NCI-H345 (cell line): Measurements from ENCODE around the gene LELP1.
"Not testable (repeated sequence)": the region's sequence is repeated elsewhere in the genome, so short reads cannot be mapped to it uniquely, and the experiment has no call there.

ENCODE experiments used
- DNase-seq: peaks from one replicate; lab custom pipeline; 2025; lab: John Stamatoyannopoulos, UW

Gene LELP1

GRCh38 chr1:153229076-153229829 lies 26.0 kb downstream of the LELP1 start:
- DNase-seq: not testable (repeated sequence)

GRCh38 chr1:153231363-153231762 lies 28.1 kb downstream of the LELP1 start:
- DNase-seq: no peak

DNA sequence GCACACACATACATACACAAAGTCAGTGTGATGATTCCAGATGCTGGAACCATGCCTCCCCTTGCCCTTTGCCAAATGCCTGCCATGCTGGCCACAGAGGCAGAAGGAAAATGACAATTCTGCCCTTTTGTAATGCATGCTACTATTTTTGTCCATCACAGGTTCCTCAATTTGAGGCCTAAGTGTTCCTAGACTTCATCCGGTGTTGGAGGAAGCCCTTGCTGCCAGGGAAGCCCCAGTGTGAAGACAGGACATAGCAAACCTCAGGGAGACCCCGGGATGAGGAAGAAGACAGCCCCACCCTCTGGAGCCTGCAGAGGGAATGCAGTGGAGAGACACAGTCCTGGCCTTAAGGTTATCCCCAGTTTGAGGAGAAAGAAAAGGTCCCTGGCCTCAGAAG lies 28.6 kb downstream of the LELP1 start:
- DNase-seq: no peak

DNA sequence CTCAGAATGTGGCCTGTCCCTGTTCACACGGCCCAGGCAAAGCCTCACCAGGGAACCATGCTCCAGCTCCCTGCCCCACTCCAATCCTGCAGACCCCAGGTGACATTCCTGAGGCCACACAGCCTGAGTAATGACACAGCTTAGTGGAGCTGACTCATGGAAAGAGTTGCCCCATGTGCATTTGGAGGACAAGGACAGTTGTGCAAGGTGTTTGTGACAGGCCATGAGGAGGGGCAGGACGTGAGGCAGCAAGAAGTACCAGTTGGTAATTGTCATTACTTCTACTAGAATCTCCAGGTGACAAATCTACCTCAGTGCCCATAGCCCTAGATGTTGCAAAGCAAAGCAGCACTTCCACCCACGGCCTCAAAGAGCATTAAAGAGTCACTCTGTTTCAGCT lies 29.3 kb downstream of the LELP1 start:
- no peak for DNase-seq

- DNase-seq: no peak
These were observed 30.2 kb downstream of the LELP1 start for GRCh38 chr1:153233448-153233847.

GRCh38 chr1:153238527-153238926 lies 35.3 kb downstream of the LELP1 start:
- no peak for DNase-seq

GRCh38 chr1:153242160-153242559 lies 38.9 kb downstream of the LELP1 start:
- DNase-seq: no peak

DNA sequence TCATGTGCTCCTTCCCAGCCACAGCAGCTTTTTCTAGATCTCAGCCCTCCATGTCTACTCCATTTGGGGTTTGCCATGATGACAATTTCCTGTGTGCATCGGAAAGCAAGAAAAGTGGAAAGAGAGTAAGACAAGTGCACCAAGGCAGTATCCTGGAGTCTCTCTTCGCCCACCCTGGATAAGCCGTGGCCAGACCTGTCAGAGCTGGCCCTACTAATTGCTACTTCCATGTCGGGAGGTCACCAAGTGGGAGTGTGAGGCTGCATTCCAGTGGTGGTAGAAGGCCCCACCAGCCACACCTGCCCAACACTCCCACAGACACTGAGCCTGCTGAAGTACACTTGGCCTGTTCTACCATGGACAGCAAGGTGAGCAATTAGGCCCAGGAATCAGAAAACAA lies 42.2 kb downstream of the LELP1 start:
- no peak for DNase-seq

DNA sequence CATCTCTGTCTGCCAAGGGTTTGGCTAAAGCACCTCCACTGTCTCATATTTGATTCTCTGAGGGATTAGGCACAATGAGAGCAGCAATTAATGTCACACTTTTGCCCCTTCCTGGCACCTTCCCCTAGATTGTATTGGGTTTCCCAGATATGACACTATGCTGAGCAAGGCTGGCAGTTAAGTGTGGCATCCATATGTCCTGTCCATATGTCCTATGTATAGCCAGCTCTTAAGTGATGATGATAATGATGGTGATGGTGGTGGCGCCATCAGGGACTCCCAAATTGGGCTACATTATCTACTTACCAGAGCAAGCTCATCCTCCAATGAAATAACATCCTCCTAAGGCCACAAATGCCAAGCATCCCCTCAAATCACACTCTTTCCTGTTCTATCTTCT lies 42.8 kb downstream of the LELP1 start:
- no peak for DNase-seq

- DNase-seq: no peak
These were observed 43.6 kb downstream of the LELP1 start for GRCh38 chr1:153246825-153247224.

DNA sequence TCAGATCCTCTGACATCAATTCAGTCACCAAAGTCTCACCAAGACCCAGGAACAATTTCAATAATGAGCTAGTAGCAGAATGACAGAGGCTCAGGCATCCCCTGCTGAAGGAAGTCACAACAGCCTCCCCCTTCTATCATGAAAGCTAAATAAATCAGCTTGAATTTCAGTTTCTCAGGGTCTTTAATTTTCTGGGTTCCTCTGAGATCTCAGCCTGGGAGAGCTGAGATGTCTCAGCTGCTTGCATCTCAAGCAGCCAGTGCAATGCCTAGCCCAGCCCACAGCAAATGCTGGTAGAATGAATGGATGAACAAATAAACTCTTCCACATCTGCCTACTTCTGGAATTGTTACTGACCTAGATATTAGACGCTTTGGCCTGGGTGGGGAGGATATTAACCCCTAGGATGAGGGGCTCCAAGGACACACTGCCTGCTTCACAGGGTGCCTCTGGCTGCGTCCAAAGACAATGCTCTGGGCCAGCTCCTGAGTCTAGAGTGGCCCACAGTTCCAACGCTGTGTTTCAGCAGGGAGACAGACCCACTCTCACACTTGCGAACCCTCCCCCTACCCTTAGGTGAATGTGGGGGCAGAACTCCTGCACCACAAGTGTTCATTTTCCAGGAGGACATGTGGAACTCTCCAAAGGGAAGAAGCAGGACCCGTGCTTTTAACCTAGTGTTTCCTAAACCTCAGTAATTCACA lies 45.1 kb downstream of the LELP1 start:
- DNase-seq: no peak

DNA sequence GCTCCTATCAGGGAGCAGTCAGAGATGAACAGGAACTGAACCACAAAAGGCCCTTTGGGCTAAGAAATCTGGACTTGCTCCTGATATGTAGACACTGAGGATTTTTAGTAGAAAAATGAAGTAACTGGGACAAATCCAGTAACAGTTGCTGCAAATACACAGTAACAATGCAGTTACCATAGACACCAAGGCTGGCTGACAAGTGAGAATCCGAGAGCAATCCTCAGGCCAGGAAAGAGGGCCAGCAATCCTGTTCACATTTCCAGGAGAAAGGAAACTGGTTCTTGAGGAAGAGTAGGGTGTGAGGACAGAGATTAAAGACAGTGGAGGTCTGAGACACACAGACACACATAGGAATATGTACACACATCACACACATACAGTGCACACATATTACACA lies 46.9 kb downstream of the LELP1 start:
- DNase-seq: no peak

DNA sequence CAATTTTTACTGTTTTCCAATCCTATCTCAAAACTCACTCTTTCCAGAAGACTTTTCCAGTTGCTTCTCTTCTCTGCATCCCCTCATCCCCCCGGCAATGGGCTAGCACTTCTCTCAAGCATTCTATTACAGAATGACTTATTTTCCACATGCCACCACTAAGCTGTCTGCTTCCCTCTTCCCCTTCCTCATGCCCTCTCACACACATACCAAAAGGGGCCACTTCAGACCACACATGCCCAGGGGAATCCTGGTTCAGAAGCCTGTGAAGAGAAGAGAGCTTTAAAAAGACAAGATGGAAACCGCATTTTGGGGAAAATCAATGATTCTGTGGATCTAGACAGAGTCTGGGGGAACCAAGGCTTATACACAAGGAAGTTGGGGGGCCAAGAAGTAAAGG lies 47.9 kb downstream of the LELP1 start:
- DNase-seq: no peak

GRCh38 chr1:153251562-153251961 lies 48.3 kb downstream of the LELP1 start:
- no peak for DNase-seq

- no peak for DNase-seq
These were observed 48.8 kb downstream of the LELP1 start for GRCh38 chr1:153251988-153252387.

DNA sequence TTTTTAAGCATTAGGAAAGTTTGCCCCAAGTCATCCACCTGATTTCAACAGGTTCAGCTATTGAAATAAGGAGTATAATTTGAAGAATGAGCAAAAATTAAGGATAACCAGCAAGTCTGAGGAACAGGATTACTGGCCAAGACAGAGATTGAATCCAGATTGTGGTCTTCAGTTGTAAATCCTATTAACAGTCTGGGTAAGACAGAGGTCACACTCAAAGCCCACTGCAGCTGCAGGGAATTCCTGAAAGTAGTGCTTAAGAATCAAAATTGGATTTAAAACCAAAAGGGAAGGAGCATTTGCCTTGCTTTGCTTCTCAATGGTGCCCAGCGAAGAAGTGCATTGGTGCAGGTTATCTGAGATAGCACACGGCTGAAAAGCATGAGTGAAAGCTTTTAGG lies 49.8 kb downstream of the LELP1 start:
- no peak for DNase-seq

- no peak for DNase-seq
These were observed 50.5 kb downstream of the LELP1 start for GRCh38 chr1:153253693-153254092.
